GM12878 (cell line): ENCODE results near the gene SHROOM4. TPM values are rescaled to one million over a fixed set of nuclear protein-coding genes. Genes with fewer than 3 reads are reported as not detected.

Source experiments
- ATAC-seq: fragments of 200-7000 bp; cut with Tn5 transposase; 3 replicates; pipeline ENCODE4 v1.9.1; 2020; ENCODE audit warnings: mild to moderate bottlenecking, moderate library complexity
- BruUV-seq: library from RNA; stranded (reverse); fragments of 400-500 nt; replicated peaks from 2 replicates; lab custom pipeline; 2021; lab: Mats Ljungman, UMichigan
- CTCF ChIA-PET: fragments of 300-600 bp; sonication (Branson Sonifier 250); formaldehyde crosslinking; extraction: SDS; loops from one replicate; lab custom pipeline; 2021; ENCODE audit warnings: inconsistent platforms; lab: Yijun Ruan, JAX
- POLR2A ChIA-PET: fragments of 350-600 bp; formaldehyde crosslinking; extraction: SDS; loops from one replicate; lab custom pipeline; 2021; ENCODE audit warnings: inconsistent platforms; lab: Charles Lee
- RAD21 ChIA-PET: fragments of 300-600 bp; sonication (Branson Sonifier 250); formaldehyde crosslinking; loops from one replicate; lab custom pipeline; 2023; ENCODE audit warnings: antibody characterized with exemption; ENCODE audit not compliant: unreplicated experiment; lab: Charles Lee
- SMC1A ChIA-PET: fragments of 300-600 bp; sonication (Branson Sonifier 250); formaldehyde crosslinking; loops from one replicate; lab custom pipeline; 2023; ENCODE audit not compliant: unreplicated experiment, uncharacterized antibody; lab: Charles Lee
- DNase-seq: peaks from one replicate; pipeline ENCODE4 v3.0.0-alpha.2; 2011; ENCODE audit warnings: low read depth, low spot score
- FAIRE-seq: peaks from 3 replicates; lab custom pipeline; 2011; peaks lifted over from hg19 to GRCh38; lab: Jason Lieb, UNC
- H2AFZ ChIP-seq: 2 replicates; pipeline ENCODE4 v1.6.0; 2011; ENCODE audit warnings: low read depth, low read length, control low read depth; ENCODE audit not compliant: control insufficient read depth
- H3K27ac ChIP-seq: 2 replicates; pipeline ENCODE4 v1.5.1; 2011; ENCODE audit warnings: control low read depth; ENCODE audit not compliant: control insufficient read depth, insufficient read depth
- H3K27me3 ChIP-seq, 2 experiments: replicated peaks in 1 of 2; 2 replicates each; pipeline versions ENCODE4 v1.6.0 to v1.6.1; 2011; ENCODE audit warnings: low read length in 1 of 2; ENCODE audit not compliant: control insufficient read depth in 2 of 2, insufficient read depth in 2 of 2
- H3K36me3 ChIP-seq, 2 experiments: 2 replicates each; pipeline ENCODE4 v1.5.1; 2011; ENCODE audit warnings: low read length in 1 of 2; ENCODE audit not compliant: control insufficient read depth in 2 of 2, insufficient read depth in 2 of 2
- H3K4me1 ChIP-seq: 2 replicates; pipeline ENCODE4 v1.6.1; 2011; ENCODE audit warnings: mild to moderate bottlenecking, low read length, moderate library complexity, mixed read lengths; ENCODE audit not compliant: control insufficient read depth, insufficient read depth
- H3K4me2 ChIP-seq: 2 replicates; pipeline ENCODE4 v1.6.0; 2011; ENCODE audit warnings: control low read depth; ENCODE audit not compliant: control insufficient read depth, insufficient read depth
- H3K4me3 ChIP-seq: fragments of 200-600 bp; sonication (generic); 2 replicates; pipeline ENCODE4 v1.5.1; 2016
- H3K79me2 ChIP-seq: 2 replicates; pipeline ENCODE4 v1.6.0; 2011; ENCODE audit warnings: low read length; ENCODE audit not compliant: control insufficient read depth, insufficient read depth
- H3K9ac ChIP-seq: 2 replicates; pipeline ENCODE4 v1.8.0; 2011; ENCODE audit warnings: low read length, control low read depth, mixed read lengths; ENCODE audit not compliant: control insufficient read depth, insufficient read depth
- H3K9me3 ChIP-seq: replicated peaks from 3 replicates; pipeline ENCODE4 v1.5.1; 2011; ENCODE audit warnings: mild to moderate bottlenecking, low read length; ENCODE audit not compliant: control insufficient read depth, insufficient read depth
- H4K20me1 ChIP-seq: 2 replicates; pipeline ENCODE4 v1.6.0; 2011; ENCODE audit not compliant: control insufficient read depth, insufficient read depth
- ASH2L ChIP-seq: fragments of 300-600, 200-600 bp; sonication (generic); IDR thresholded peaks from 2 replicates; pipeline ENCODE4 v1.6.1; 2017; ENCODE audit warnings: low read depth, mild to moderate bottlenecking, borderline replicate concordance
- BMI1 ChIP-seq: fragments of 450-650 bp; IDR thresholded peaks from 2 replicates; pipeline ENCODE4 v1.6.1; 2016; ENCODE audit warnings: mild to moderate bottlenecking, moderate library complexity, borderline replicate concordance
- CBX5 ChIP-seq: sonication (generic); IDR thresholded peaks from 2 replicates; pipeline ENCODE4 v1.6.1; 2016; ENCODE audit warnings: low read depth, moderate library complexity, mild to moderate bottlenecking, inconsistent platforms
- CTCF ChIP-seq, 3 experiments: IDR thresholded peaks in 2 of 3; conservative IDR thresholded peaks in 1 of 3; 2 replicates each; pipeline ENCODE4 v1.5.1; 2011; ENCODE audit warnings: low read depth in 3 of 3, low read length in 3 of 3, mild to moderate bottlenecking in 3 of 3, control low read depth in 2 of 3, moderate library complexity in 2 of 3, inconsistent platforms in 1 of 3, mixed read lengths in 1 of 3; ENCODE audit not compliant: control insufficient read depth in 2 of 3, insufficient read depth in 1 of 3; ENCODE audit errors: extremely low read depth in 1 of 3
- EZH2 ChIP-seq: IDR thresholded peaks from 2 replicates; pipeline ENCODE4 v1.6.1; 2012; ENCODE audit warnings: low read depth, mild to moderate bottlenecking, control low read depth, inconsistent platforms, low read length, borderline replicate concordance; ENCODE audit not compliant: control insufficient read depth
- FOS ChIP-seq: IDR thresholded peaks from 3 replicates; pipeline ENCODE4 v1.6.1; 2011; ENCODE audit warnings: borderline replicate concordance; ENCODE audit not compliant: insufficient read length; ENCODE audit errors: extremely low read depth
- HDAC2 ChIP-seq: fragments of 200-600 bp; sonication (generic); IDR thresholded peaks from 2 replicates; pipeline ENCODE4 v1.6.1; 2017
- MXI1 ChIP-seq: fragments of 150-350 bp; IDR thresholded peaks from 2 replicates; pipeline ENCODE4 v1.6.1; 2011; ENCODE audit warnings: low read depth, mild to moderate bottlenecking, inconsistent platforms, low read length, improper control_type of control experiment
- NR2C1 ChIP-seq: fragments of 450-650 bp; IDR thresholded peaks from 2 replicates; pipeline ENCODE4 v1.6.1; 2017; ENCODE audit warnings: antibody characterized with exemption, mild to moderate bottlenecking, moderate library complexity
- POLR2AphosphoS5 ChIP-seq: IDR thresholded peaks from 2 replicates; pipeline ENCODE4 v1.6.1; 2011; ENCODE audit warnings: mild to moderate bottlenecking, low read length, inconsistent platforms
- SREBF1 ChIP-seq: IDR thresholded peaks from 2 replicates; pipeline ENCODE4 v1.6.1; 2012; ENCODE audit warnings: mild to moderate bottlenecking, low read length
- SREBF2 ChIP-seq: IDR thresholded peaks from 2 replicates; pipeline ENCODE4 v1.6.1; 2012; ENCODE audit warnings: mild to moderate bottlenecking, low read length
- YY1 ChIP-seq: IDR thresholded peaks from 2 replicates; pipeline ENCODE4 v1.6.1; 2011; ENCODE audit warnings: low read depth, mild to moderate bottlenecking, low read length
- ZNF207 ChIP-seq: fragments of 450-650 bp; IDR thresholded peaks from 2 replicates; pipeline ENCODE4 v1.6.1; 2014; ENCODE audit warnings: antibody characterized with exemption, mild to moderate bottlenecking, borderline replicate concordance
- ZNF274 ChIP-seq: IDR thresholded peaks from one replicate; pipeline ENCODE4 v1.8.0; 2011; ENCODE audit not compliant: insufficient read length, insufficient read depth
- WGBS: methylation state at CpG from one replicate; pipeline ENCODE4 v1.1.6; 2016; ENCODE audit warnings: low lambda C conversion rate; ENCODE audit not compliant: insufficient replicate concordance, insufficient coverage; ENCODE audit errors: missing lambda C conversion rate; 5-methylcytosine and 5-hydroxymethylcytosine counted together
- in situ Hi-C: fragments of 300-500 bp; cut with MboI; formaldehyde crosslinking; loops from 9 replicates; pipeline ENCODE4 v1.14.3; 2018; ENCODE audit warnings: mixed read lengths
- intact Hi-C: fragments of 100-400 bp; cut with micrococcal nuclease; formaldehyde crosslinking; loops from one replicate; pipeline ENCODE4 v1.14.2; 2022; ENCODE audit not compliant: unreplicated experiment
- polyA plus RNA-seq, 11 experiments: library from polyadenylated mRNA; depleted of rRNA in 4 of 11; unstranded in 6 of 11; stranded (reverse) in 5 of 11; fragments of >200 nt; fragmentation: Nextera tagmentation in 4 of 11; fragmentation: Illumina TruSeq in 1 of 11; extraction: Ambion mirVana in 4 of 11; extraction: Trizol in 1 of 11; gene quantifications; 1 replicate in 1 of 11; 2 replicates in 10 of 11; pipeline versions ENCODE4 v1.2.1 to v1.2.3, GENCODE V29; 2011 to 2016; ENCODE audit warnings: inconsistent platforms in 2 of 11, missing spikeins in 2 of 11, low read depth in 1 of 11
- total RNA-seq, 4 experiments: library from RNA; depleted of rRNA in 3 of 4; stranded (reverse); fragments of >200 nt in 3 of 4; fragmentation: Illumina TruSeq in 1 of 4; extraction: Trizol in 1 of 4; gene quantifications; 2 replicates each; pipeline versions ENCODE4 v1.2.1 to v1.2.3, GENCODE V29; 2013 to 2021
- TF ChIP-seq, protein P1 (sequence below): fragments of 450-650 bp; IDR thresholded peaks from 2 replicates; pipeline ENCODE4 v1.6.1; 2014; ENCODE audit warnings: mild to moderate bottlenecking
- TF ChIP-seq, protein P2 (sequence below): fragments of 150-350 bp; IDR thresholded peaks from 2 replicates; pipeline ENCODE4 v1.6.1; 2014; ENCODE audit warnings: mild to moderate bottlenecking, low read depth, low read length
- TF ChIP-seq, protein P3 (sequence below): IDR thresholded peaks from 2 replicates; pipeline ENCODE4 v1.6.1; 2011; ENCODE audit warnings: borderline replicate concordance, low read depth, mild to moderate bottlenecking, moderate library complexity, mixed read lengths, low read length; ENCODE audit not compliant: insufficient read depth; ENCODE audit errors: extremely low read length
- TF ChIP-seq, protein P4 (sequence below): IDR thresholded peaks from 2 replicates; pipeline ENCODE4 v1.6.1; 2011; ENCODE audit warnings: low read depth, mild to moderate bottlenecking, low read length, moderate library complexity, borderline replicate concordance; ENCODE audit errors: extremely low read depth

SHROOM4 gene
- total and polyA plus RNA-seq, 10 of the 15 experiments (the other 5 are each of a cell fraction or from before 2014, with no cell fraction given): 0.01 to 0.03 TPM; not detected in 8

DNA sequence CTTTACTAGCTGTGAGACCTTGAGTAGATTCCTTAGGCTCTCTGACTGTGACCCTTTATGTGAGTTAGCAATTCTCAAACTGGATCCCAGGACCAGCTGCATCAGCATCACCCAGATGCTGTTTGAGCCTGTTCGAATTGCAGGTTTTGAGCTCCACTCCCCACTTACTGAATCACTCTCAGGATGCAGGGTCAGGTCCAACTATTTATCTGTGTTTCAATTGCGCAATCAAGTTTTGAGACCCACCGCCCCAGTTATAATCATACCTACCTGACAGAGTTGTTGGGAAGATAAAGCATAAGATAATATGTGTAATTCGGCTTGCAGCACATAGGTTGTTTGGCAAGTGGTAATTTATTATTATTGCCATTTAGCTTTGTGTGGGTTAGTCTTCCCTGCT is 187.6 kb downstream of the SHROOM4 start:
- Histone ChIP-seq H3K9me3 (no peaks in the 10 kb centered on the region), H4K20me1 (no peaks in the 10 kb centered on the region), H3K79me2 (no peaks in the 10 kb centered on the region), H3K9ac (no peak overlapping the region), H3K27me3 (no peaks in the 10 kb centered on the region), H3K4me1 (no peaks in the 10 kb centered on the region), H3K36me3 (no peaks in the 10 kb centered on the region), H3K27ac (no peak overlapping the region), H3K4me3 (no peak overlapping the region), H2AFZ (no peak overlapping the region), H3K4me2 (no peak overlapping the region)
- no peak for ATAC-seq
- in situ Hi-C loops (no loop called here), intact Hi-C loops (no loop called here)
- no peak for DNase-seq
- CTCF ChIA-PET: no interaction called here
- no TSS peak for BruUV-seq
- POLR2A ChIA-PET: no interaction called here
- RAD21 ChIA-PET: no interaction called here
- SMC1A ChIA-PET: no interaction called here
- 32% methylated on average over 4 of the region's 4 CpGs for WGBS
- no peak for FAIRE-seq
- no peak for TF ChIP-seq POLR2AphosphoS5
- no peak for TF ChIP-seq NR2C1
- TF ChIP-seq, protein P1, sequence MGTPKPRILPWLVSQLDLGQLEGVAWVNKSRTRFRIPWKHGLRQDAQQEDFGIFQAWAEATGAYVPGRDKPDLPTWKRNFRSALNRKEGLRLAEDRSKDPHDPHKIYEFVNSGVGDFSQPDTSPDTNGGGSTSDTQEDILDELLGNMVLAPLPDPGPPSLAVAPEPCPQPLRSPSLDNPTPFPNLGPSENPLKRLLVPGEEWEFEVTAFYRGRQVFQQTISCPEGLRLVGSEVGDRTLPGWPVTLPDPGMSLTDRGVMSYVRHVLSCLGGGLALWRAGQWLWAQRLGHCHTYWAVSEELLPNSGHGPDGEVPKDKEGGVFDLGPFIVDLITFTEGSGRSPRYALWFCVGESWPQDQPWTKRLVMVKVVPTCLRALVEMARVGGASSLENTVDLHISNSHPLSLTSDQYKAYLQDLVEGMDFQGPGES: no peak
- TF ChIP-seq, protein P2, sequence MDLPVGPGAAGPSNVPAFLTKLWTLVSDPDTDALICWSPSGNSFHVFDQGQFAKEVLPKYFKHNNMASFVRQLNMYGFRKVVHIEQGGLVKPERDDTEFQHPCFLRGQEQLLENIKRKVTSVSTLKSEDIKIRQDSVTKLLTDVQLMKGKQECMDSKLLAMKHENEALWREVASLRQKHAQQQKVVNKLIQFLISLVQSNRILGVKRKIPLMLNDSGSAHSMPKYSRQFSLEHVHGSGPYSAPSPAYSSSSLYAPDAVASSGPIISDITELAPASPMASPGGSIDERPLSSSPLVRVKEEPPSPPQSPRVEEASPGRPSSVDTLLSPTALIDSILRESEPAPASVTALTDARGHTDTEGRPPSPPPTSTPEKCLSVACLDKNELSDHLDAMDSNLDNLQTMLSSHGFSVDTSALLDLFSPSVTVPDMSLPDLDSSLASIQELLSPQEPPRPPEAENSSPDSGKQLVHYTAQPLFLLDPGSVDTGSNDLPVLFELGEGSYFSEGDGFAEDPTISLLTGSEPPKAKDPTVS: no peak
- no peak for TF ChIP-seq CTCF (IDR thresholded peaks at IDR 0.05 in 2 of 3, conservative IDR thresholded peaks at IDR 0.05 in 1 of 3; ENCODE audit: control insufficient read depth in 2 of 3, extremely low read depth in 1 of 3, insufficient read depth in 1 of 3, low read depth in 3 of 3, low read length in 3 of 3)
- TF ChIP-seq EZH2: no peak
- TF ChIP-seq CBX5: no peak
- TF ChIP-seq SREBF2: no peak
- no peak for TF ChIP-seq ASH2L
- TF ChIP-seq ZNF207: no peak
- no peak for TF ChIP-seq YY1
- no peak for TF ChIP-seq BMI1
- TF ChIP-seq, protein P3, sequence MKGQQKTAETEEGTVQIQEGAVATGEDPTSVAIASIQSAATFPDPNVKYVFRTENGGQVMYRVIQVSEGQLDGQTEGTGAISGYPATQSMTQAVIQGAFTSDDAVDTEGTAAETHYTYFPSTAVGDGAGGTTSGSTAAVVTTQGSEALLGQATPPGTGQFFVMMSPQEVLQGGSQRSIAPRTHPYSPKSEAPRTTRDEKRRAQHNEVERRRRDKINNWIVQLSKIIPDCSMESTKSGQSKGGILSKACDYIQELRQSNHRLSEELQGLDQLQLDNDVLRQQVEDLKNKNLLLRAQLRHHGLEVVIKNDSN: no peak
- no peak for TF ChIP-seq HDAC2
- no peak for TF ChIP-seq ZNF274
- no peak for TF ChIP-seq FOS
- no peak for TF ChIP-seq SREBF1
- TF ChIP-seq, protein P4, sequence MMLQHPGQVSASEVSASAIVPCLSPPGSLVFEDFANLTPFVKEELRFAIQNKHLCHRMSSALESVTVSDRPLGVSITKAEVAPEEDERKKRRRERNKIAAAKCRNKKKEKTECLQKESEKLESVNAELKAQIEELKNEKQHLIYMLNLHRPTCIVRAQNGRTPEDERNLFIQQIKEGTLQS: no peak
- no peak for TF ChIP-seq MXI1
